Spleen (tissue), 11 donors: Measurements from ENCODE around the gene SLC39A11. TPM values are rescaled to one million over a fixed set of nuclear protein-coding genes. Genes with fewer than 3 reads are reported as not detected.

Experiments used
- DNase-seq: peaks from one replicate; pipeline ENCODE4 v3.0.0-alpha.2; 2020
- H3K27ac ChIP-seq, 8 donors: fragments of 200-600 bp; sonication (generic) in 7 of 8; 1 replicate in 4 of 8; 2 replicates in 4 of 8; pipeline versions ENCODE4 v1.5.0 to v1.8.0; 2016 to 2021; ENCODE audit warnings: inconsistent platforms in 4 of 8, mild to moderate bottlenecking in 4 of 8, moderate library complexity in 1 of 8
- H3K27me3 ChIP-seq, 7 donors: fragments of 200-600 bp; sonication (generic) in 6 of 7; replicated peaks in 1 of 7; 1 replicate in 4 of 7; 2 replicates in 3 of 7; pipeline versions ENCODE4 v1.5.0 to v1.8.0; 2016 to 2021; ENCODE audit warnings: inconsistent platforms in 3 of 7, mild to moderate bottlenecking in 1 of 7
- H3K36me3 ChIP-seq, 6 donors: fragments of 200-600 bp; sonication (generic) in 5 of 6; 1 replicate in 4 of 6; 2 replicates in 2 of 6; pipeline versions ENCODE4 v1.5.0 to v1.8.0; 2016 to 2021; ENCODE audit warnings: inconsistent platforms in 2 of 6
- H3K4me1 ChIP-seq, 6 donors: fragments of 200-600 bp; sonication (generic) in 5 of 6; 1 replicate in 3 of 6; 2 replicates in 3 of 6; pipeline versions ENCODE4 v1.5.0 to v1.8.0; 2016 to 2021; ENCODE audit warnings: inconsistent platforms in 3 of 6
- H3K4me3 ChIP-seq, 8 donors: fragments of 200-600 bp; sonication (generic) in 7 of 8; 1 replicate in 4 of 8; 2 replicates in 4 of 8; pipeline versions ENCODE4 v1.5.0 to v1.8.0; 2016 to 2021; ENCODE audit warnings: inconsistent platforms in 4 of 8, mild to moderate bottlenecking in 4 of 8, moderate library complexity in 2 of 8
- H3K9me3 ChIP-seq, 8 donors: fragments of 200-600 bp; sonication (generic) in 7 of 8; 1 replicate in 4 of 8; 2 replicates in 4 of 8; pipeline versions ENCODE4 v1.5.0 to v1.8.0; 2016 to 2021; ENCODE audit warnings: inconsistent platforms in 4 of 8
- CTCF ChIP-seq, 11 experiments: fragments of 200-600 bp in 7 of 11; fragments of 450-650 bp in 4 of 11; sonication (generic) in 4 of 11; IDR thresholded peaks in 8 of 11; conservative IDR thresholded peaks in 3 of 11; 1 replicate in 7 of 11; 2 replicates in 4 of 11; pipeline versions ENCODE4 v1.4.0 to v1.8.0; 2016 to 2021; ENCODE audit warnings: antibody characterized with exemption in 11 of 11, inconsistent platforms in 4 of 11, mild to moderate bottlenecking in 1 of 11
- POLR2A ChIP-seq, 3 donors: fragments of 450-650 bp; IDR thresholded peaks; one replicate each; pipeline ENCODE4 v1.5.1; 2017; ENCODE audit warnings: antibody characterized with exemption in 3 of 3, mild to moderate bottlenecking in 1 of 3
- POLR2AphosphoS5 ChIP-seq, 3 donors: sonication (generic); formaldehyde crosslinking; IDR thresholded peaks; one replicate each; pipeline ENCODE4 v1.5.1; 2017; ENCODE audit warnings: antibody characterized with exemption in 3 of 3
- WGBS, 5 donors: extraction: QIAGEN DNeasy Blood & Tissue Kit in 3 of 5; methylation state at CpG; one replicate each; pipeline versions ENCODE4 v1.1.5 to v1.1.7; 2013 to 2018; 5-methylcytosine and 5-hydroxymethylcytosine counted together
- intact Hi-C: fragments of 100-400 bp; cut with DNase I; formaldehyde crosslinking; loops from one replicate; pipeline ENCODE4 v1.15.0; 2023; ENCODE audit warnings: low total_unique reads
- polyA plus RNA-seq, 3 donors: library from polyadenylated mRNA; stranded (reverse); fragments of 200-250 nt; gene quantifications; one replicate each; pipeline ENCODE4 v1.2.1, GENCODE V29; 2013
- total RNA-seq, 7 donors: library from RNA; depleted of rRNA in 3 of 7; stranded (reverse); fragments of >200 nt in 3 of 7; fragmentation: NEBNext Ultra II Directional in 4 of 7; extraction: Animal tissue kit (Norgen Biotek cat#: 25700) in 4 of 7; gene quantifications; one replicate each; pipeline versions ENCODE4 v1.1.0 to v1.2.1, GENCODE V29; 2016 to 2021
- donor health status: healthy with polysubstance abuse.
- donor health status: DM: no; HTN: no; CAD: no; lungs with moderate emphysema.
- donor health status: DM: no; HTN: no; CAD: no.
- donor health status: Bipolar disorder and iron deficiency.
- donor health status: healthy.
- donor health status: DM: no; HTN: no; CAD: no.
- donor health status: DM: yes; HTN: yes; CAD: no.

The SLC39A11 gene
- total and polyA plus RNA-seq, 10 donors = 4.1 to 45.2 (median 27.8) TPM

GRCh38 chr17:72616447-72616846 lies 476.0 kb downstream of the SLC39A11 start:
- no peak for DNase-seq
- Histone ChIP-seq H3K27ac (no peak overlapping the region), H3K4me1 (peaks cover 0 to 9% (median 0%) of the 10 kb centered on the region in 6 donors), H3K4me3 (no peak overlapping the region), H3K27me3 (peaks cover 0 to 89% (median 8%) of the 10 kb centered on the region in 7 donors), H3K9me3 (no peaks in the 10 kb centered on the region), H3K36me3 (no peaks in the 10 kb centered on the region)
- 53 to 76% (median 59%) methylated on average over 4 of the region's 4 CpGs for WGBS, 5 donors
- intact Hi-C loops = no loop called here
- no peak for TF ChIP-seq POLR2AphosphoS5 (IDR thresholded peaks at IDR 0.05)

- 42 to 54% (median 46%) methylated on average over 6 of the region's 6 CpGs for WGBS, 5 donors
- intact Hi-C loops = no loop called here
Observed at GRCh38 chr17:72615627-72615991, 476.9 kb downstream of the SLC39A11 start.

GRCh38 chr17:72614871-72615626 lies 477.4 kb downstream of the SLC39A11 start:
- no peak for DNase-seq
- H3K27ac ChIP-seq = no peak overlapping the region
- no peaks in the 10 kb centered on the region for H3K36me3 ChIP-seq
- intact Hi-C loops = no loop called here
- no peak overlapping the region for H3K4me3 ChIP-seq
- 20 to 35% (median 23%) methylated on average over 20 of the region's 20 CpGs for WGBS, 5 donors
- TF ChIP-seq CTCF (IDR thresholded peaks at IDR 0.05 in 8 of 11, conservative IDR thresholded peaks at IDR 0.05 in 3 of 11) = no peak
- TF ChIP-seq POLR2A (IDR thresholded peaks at IDR 0.05) = no peak
- no peak for TF ChIP-seq POLR2AphosphoS5 (IDR thresholded peaks at IDR 0.05)
- no peaks in the 10 kb centered on the region for H3K9me3 ChIP-seq
- peaks cover 0 to 9% (median 0%) of the 10 kb centered on the region in 6 donors for H3K4me1 ChIP-seq
- H3K27me3 ChIP-seq = peaks cover 0 to 83% (median 8%) of the 10 kb centered on the region in 7 donors

More at GRCh38 chr17:72615627-72615991, 476.9 kb downstream of the SLC39A11 start:
- Histone ChIP-seq H3K4me1 (peaks cover 0 to 9% (median 0%) of the 10 kb centered on the region in 6 donors), H3K27ac (no peak overlapping the region), H3K27me3 (peaks cover 0 to 88% (median 8%) of the 10 kb centered on the region in 7 donors), H3K36me3 (no peaks in the 10 kb centered on the region), H3K4me3 (no peak overlapping the region), H3K9me3 (no peaks in the 10 kb centered on the region)
- no peak for DNase-seq
- no peak for TF ChIP-seq CTCF (IDR thresholded peaks at IDR 0.05 in 8 of 11, conservative IDR thresholded peaks at IDR 0.05 in 3 of 11)
- no peak for TF ChIP-seq POLR2AphosphoS5 (IDR thresholded peaks at IDR 0.05)
- TF ChIP-seq POLR2A (IDR thresholded peaks at IDR 0.05) = no peak

- Histone ChIP-seq H3K27me3 (peaks cover 0 to 83% (median 8%) of the 10 kb centered on the region in 7 donors), H3K9me3 (no peaks in the 10 kb centered on the region), H3K36me3 (no peaks in the 10 kb centered on the region), H3K4me1 (peaks cover 0 to 9% (median 0%) of the 10 kb centered on the region in 6 donors), H3K4me3 (no peak overlapping the region), H3K27ac (no peak overlapping the region)
- DNase-seq = no peak
- WGBS, 5 donors = 79 to 92% (median 86%) methylated on average over 4 of the region's 4 CpGs
- intact Hi-C loops = no loop called here
- TF ChIP-seq POLR2A (IDR thresholded peaks at IDR 0.05) = no peak
- no peak for TF ChIP-seq CTCF (IDR thresholded peaks at IDR 0.05 in 8 of 11, conservative IDR thresholded peaks at IDR 0.05 in 3 of 11)
- TF ChIP-seq POLR2AphosphoS5 (IDR thresholded peaks at IDR 0.05) = no peak
Observed at GRCh38 chr17:72614476-72614870, 478.0 kb downstream of the SLC39A11 start.
